GM18951 (cell line): Measurements from ENCODE around the gene DOCK1.

Experiments used
- POLR2A ChIP-seq: IDR thresholded peaks from 4 replicates; pipeline ENCODE4 v1.6.1; 2011; ENCODE audit warnings: mild to moderate bottlenecking; ENCODE audit not compliant: insufficient read length, insufficient read depth; ENCODE audit errors: extremely low read depth
- in situ Hi-C: fragments of 300-500 bp; cut with MboI; formaldehyde crosslinking; loops from one replicate; pipeline ENCODE4 v1.12.0; 2022; ENCODE audit warnings: low sequenced_read_pairs, mixed read lengths, inconsistent platforms; ENCODE audit not compliant: unreplicated experiment

DOCK1 gene

DNA sequence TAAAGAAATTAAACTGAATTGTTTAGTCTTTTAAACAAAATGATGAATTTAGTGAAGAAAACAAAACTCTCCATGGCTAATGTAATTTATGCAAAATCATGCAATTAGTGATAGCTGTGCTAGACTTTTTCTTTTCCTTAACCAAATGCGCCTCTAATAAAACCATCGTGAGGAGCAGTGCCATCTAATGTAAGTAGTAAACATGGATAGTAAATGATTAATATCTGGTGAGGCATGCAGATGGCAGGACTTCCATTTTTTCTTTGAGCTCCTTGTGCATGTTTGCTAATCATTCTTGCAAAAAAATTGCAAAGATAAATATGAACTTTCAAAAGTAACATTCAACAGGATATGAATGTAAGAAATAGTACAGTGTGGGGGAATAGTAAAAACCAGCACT lies 288.9 kb downstream of the DOCK1 start:
- TF ChIP-seq POLR2A = no peak
- in situ Hi-C loops = no loop called here

DNA sequence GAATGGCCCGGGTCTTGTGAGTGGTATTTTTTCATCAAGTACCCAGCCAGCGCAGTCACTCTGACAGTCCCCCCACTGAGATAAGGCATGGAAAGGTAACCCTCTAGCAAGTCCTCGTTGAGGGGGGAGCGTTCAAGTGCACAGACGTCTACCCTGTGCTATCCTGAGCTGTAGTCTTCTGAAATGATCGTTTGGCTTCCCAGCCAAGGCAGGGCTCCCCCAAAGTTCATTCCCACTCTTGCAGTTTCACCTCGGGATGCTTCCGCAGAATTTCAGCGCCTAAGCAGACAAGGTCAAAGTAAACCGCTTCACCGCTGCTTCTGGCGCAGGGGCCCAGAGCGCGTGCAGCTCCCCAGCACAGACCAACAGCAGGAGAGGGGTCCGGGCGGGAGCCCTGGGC lies 289.4 kb downstream of the DOCK1 start:
- in situ Hi-C loops = no loop called here
- TF ChIP-seq POLR2A = no peak

DNA sequence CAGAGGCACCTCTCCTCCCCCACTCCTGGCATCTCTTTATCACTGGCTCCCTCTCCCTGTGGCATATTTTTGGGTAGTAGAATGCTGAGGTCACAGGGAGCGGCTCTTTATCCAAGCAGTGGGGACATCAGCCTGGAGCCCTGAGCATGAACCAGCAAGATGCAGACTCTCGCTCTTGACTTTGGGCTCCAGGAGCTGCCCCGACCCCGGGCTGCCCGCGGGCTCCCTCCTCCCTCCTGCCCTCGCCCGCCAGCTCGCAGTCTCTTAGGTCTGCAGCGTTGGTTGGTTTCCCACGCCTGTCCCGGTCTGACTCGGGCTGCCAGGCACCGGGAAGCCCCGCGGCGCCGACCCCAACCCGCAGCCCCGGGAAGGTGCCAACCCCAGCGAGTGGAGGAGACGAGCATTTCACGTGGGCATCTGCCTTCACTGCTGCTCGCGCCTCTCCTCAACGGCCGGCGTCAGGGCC lies 289.8 kb downstream of the DOCK1 start:
- in situ Hi-C loops = no loop called here

GRCh38 chr10:127195571-127196281 lies 290.5 kb downstream of the DOCK1 start:
- TF ChIP-seq POLR2A = no peak
- in situ Hi-C loops = no loop called here

More for the DNA sequence above, 289.8 kb downstream of the DOCK1 start:
- no peak for TF ChIP-seq POLR2A

DNA sequence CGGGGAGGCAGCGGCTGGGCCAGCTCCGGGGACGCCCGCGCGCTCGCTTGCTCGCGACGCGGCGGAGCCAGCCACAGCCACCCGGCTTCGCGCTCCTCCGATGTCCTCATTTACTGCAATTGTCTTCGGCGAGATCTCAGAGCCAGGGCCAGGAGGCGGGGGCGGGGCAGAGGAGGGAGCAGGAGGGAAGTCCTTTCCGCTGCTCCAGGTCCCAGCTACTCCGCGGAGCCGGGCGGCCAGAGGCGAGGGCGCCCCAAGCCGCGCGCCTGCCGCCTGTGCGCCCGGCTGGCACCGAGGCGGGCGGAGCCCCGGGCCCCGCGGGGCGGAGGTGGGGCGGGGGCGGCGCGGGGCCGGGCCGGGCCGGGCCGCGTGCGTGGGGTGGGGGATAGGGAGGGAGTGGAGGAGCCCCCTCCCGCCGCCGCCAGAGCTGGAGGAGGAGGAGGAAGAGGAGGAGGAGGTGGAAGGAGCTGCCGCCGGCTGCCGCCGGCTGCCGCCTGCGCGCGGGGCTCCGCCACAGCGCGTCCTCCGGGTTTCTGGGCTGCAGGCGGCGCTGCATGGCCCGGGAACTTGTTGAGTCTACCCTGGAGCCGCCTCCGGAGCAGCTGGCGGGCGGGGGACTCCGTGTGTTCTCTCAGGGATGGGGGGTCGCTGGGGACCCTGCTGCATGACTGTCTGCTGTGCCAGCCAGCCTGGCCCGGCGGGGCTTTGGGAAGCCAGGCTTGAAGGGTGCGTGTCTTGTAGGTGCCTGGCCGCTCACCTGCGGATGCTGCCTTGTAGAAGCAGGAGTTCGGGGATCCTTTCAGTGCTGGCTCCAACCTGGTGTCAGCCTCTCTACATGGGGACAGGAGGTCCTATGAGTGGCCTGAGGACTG lies 291.3 kb downstream of the DOCK1 start, which contains the start of gene INSYN2A:
Gene INSYN2A, minus strand, starts transcription at position 310 of the 872 bp plus-strand sequence. CDS start 20,196 bp downstream, outside the sequence.
- TF ChIP-seq POLR2A = no peak
- in situ Hi-C loops = no loop called here

- in situ Hi-C loops = no loop called here
- TF ChIP-seq POLR2A = no peak
These were observed 291.9 kb downstream of the DOCK1 start for GRCh38 chr10:127197154-127197432.

GRCh38 chr10:127198307-127198706 lies 293.1 kb downstream of the DOCK1 start:
- in situ Hi-C loops = no loop called here
- no peak for TF ChIP-seq POLR2A

DNA sequence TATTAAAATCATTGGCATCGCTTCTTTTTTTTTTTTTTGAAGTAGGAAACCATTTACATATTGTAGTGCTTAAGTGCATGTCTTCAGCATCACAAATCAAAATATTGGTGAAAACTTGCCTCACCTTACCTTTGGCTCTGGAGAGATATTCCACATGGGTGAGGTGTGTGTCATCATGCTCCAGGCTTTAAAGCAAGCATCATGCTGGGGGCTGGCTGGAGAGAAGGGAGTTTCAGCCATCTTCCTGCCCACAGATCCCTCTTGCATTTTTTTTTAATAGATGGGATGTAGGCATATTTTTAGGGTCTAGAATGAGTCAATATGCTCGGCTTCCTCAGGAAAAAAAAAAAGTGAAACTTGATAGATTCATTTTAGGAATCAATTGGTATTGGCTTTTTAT lies 293.5 kb downstream of the DOCK1 start:
- in situ Hi-C loops = no loop called here
- no peak for TF ChIP-seq POLR2A

GRCh38 chr10:127200646-127201045 lies 295.4 kb downstream of the DOCK1 start:
- TF ChIP-seq POLR2A = no peak
- in situ Hi-C loops = no loop called here

DNA sequence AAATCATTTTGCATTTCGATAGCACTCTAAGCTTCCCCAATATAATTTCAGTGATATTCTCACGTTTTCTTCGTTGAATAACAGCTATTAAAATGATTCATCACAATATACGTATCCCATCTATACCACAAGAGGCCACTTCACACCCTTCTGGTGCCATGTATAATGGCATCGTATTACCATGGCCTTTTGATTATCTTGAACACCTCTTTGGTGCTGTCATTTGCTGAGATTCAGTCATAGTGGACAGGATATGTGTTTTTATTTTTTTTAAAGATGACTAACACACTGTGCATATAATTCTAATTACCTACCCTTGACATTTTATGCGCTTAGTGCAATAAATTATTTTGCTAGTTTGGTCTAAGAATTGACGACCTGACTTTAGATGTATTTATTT lies 297.8 kb downstream of the DOCK1 start:
- no peak for TF ChIP-seq POLR2A
- in situ Hi-C loops = no loop called here

DNA sequence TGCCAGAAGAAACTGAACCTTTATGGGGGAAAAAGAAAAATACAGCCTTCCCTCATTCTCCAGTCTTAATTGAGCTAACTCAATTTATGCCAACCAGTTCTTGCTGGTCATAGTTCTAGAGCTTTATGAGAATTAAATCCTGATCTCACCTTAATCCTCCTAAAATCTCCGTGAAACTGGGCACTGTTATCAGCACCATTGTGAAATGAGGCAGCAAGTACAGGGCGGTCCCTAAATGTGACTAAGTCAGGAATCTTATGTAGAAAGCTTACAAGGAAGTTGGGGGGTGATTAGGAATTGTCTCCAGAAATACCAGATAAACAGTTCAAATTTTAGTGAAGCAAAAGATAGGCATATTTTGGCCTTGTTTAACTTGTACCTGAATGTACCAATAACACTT lies 301.9 kb downstream of the DOCK1 start:
- TF ChIP-seq POLR2A = no peak
- in situ Hi-C loops = no loop called here

GRCh38 chr10:127210936-127211466 lies 305.8 kb downstream of the DOCK1 start:
- no peak for TF ChIP-seq POLR2A
- in situ Hi-C loops = no loop called here

DNA sequence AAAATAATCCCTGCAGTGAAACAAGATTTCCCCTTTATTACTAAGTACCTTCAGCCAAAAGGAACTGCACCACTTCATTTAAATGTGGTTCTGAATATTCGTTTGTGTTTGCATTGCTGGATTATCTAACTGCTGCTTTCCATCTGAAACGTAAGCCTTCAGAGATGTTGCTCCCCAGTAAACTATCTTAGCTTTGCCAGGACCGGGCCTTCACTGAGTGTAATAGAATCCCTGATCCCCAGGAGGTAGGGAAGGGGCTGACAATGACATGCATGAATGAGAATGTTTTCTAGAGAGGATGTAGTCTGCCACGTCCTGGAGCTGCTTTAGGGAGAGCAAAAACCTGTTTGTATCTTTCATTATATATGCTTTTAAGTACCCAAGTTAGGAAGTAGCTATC lies 310.6 kb downstream of the DOCK1 start:
- in situ Hi-C loops = no loop called here
- TF ChIP-seq POLR2A = no peak
